Measurements from ENCODE around the gene KCNT2.

DNA sequence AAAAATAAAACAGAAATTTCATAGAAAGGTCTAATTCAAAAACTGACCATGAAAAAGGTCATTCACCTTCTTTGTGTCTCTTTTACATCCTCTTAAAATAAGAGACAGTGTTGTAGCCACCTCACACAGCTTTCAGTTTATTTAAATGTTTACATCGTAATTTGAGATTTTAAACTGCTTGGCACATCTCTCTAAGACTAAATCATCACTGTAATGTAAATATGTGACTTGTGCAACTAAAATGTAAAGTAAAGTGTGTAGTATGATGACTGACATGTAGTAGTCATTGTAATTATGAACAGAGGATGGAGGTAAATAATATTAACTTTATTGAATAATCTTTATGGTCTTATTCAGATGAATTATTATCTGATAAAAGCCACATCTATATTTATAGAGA lies 283.9 kb downstream of the KCNT2 start:
- TF ChIP-seq POLR2A (IDR thresholded peaks at IDR 0.05; ENCODE audit: low read depth) (no peak), EP300 (IDR thresholded peaks at IDR 0.05) (no peak), POLR2AphosphoS5 (IDR thresholded peaks at IDR 0.05) (no peak)
- TF ChIP-seq, protein P1, sequence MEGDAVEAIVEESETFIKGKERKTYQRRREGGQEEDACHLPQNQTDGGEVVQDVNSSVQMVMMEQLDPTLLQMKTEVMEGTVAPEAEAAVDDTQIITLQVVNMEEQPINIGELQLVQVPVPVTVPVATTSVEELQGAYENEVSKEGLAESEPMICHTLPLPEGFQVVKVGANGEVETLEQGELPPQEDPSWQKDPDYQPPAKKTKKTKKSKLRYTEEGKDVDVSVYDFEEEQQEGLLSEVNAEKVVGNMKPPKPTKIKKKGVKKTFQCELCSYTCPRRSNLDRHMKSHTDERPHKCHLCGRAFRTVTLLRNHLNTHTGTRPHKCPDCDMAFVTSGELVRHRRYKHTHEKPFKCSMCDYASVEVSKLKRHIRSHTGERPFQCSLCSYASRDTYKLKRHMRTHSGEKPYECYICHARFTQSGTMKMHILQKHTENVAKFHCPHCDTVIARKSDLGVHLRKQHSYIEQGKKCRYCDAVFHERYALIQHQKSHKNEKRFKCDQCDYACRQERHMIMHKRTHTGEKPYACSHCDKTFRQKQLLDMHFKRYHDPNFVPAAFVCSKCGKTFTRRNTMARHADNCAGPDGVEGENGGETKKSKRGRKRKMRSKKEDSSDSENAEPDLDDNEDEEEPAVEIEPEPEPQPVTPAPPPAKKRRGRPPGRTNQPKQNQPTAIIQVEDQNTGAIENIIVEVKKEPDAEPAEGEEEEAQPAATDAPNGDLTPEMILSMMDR (IDR thresholded peaks at IDR 0.05): no peak
